Subcutaneous adipose tissue (tissue), 4 donors: ENCODE data around the gene RBMS1. TPM values are rescaled to one million over a fixed set of nuclear protein-coding genes. Genes with fewer than 3 reads are reported as not detected.

Experiments used
- total RNA-seq, 4 donors: library from RNA; depleted of rRNA; stranded (reverse); fragments of >200 nt; gene quantifications; one replicate each; pipeline ENCODE4 v1.1.0, GENCODE V29; 2016
- TF ChIP-seq, protein P1 (sequence below): fragments of 450-650 bp; IDR thresholded peaks from one replicate; pipeline ENCODE4 v1.5.1; 2016; ENCODE audit warnings: low read depth, mild to moderate bottlenecking, control low read depth, antibody characterized with exemption, moderate library complexity

Gene RBMS1
- total RNA-seq, 4 donors from 2014 or later = 80.1 to 164 (median 95.7) TPM

GRCh38 chr2:160502478-160502877 is 8.9 kb upstream of the RBMS1 start:
- TF ChIP-seq, protein P1, sequence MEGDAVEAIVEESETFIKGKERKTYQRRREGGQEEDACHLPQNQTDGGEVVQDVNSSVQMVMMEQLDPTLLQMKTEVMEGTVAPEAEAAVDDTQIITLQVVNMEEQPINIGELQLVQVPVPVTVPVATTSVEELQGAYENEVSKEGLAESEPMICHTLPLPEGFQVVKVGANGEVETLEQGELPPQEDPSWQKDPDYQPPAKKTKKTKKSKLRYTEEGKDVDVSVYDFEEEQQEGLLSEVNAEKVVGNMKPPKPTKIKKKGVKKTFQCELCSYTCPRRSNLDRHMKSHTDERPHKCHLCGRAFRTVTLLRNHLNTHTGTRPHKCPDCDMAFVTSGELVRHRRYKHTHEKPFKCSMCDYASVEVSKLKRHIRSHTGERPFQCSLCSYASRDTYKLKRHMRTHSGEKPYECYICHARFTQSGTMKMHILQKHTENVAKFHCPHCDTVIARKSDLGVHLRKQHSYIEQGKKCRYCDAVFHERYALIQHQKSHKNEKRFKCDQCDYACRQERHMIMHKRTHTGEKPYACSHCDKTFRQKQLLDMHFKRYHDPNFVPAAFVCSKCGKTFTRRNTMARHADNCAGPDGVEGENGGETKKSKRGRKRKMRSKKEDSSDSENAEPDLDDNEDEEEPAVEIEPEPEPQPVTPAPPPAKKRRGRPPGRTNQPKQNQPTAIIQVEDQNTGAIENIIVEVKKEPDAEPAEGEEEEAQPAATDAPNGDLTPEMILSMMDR = no peak

- TF ChIP-seq, protein P1 = no peak
Observed at GRCh38 chr2:160501370-160501769, 7.8 kb upstream of the RBMS1 start.

DNA sequence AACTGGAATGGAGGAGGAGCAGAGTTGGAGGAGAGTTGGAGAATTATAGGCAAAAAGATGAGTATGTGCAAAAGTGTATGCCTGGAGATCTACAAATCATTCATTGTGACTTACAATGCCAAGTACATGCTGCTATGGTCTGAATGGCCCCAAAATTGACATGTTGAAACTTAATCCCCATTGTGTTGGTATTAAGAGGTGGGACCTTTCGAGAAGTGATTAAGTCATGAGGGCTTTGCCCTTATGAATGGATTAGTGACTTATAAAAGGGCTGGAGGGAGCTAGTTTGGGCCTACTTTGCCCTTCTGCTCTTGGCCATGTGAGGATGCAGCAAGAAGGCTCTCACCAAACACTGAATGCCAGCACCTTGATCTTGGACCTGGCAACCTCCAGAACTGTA is 6.3 kb upstream of the RBMS1 start:
- TF ChIP-seq, protein P1 = no peak

DNA sequence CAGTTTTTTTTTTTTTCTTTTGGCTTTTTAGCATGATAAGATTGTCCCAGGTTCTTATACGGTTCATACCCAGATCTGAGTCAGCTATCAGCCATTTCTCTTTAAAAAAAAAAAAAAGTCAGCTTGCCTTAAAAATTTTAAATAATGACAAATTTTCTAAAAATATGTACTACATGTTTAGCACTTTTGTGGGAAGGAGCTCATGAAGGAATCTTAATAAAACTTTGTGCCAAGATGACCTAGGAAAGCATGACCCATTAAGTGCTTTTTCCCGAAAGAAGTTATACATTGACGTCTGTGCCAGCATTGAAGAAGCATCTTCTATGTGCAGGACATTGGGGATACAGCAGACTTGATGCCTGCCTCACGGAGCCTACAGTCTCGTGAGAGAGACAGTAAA is 4.5 kb upstream of the RBMS1 start:
- TF ChIP-seq, protein P1 = no peak

GRCh38 chr2:160494201-160494644 is 616 bp upstream of the RBMS1 start:
- TF ChIP-seq, protein P1 = no peak

GRCh38 chr2:160492401-160493226 is 993 bp downstream of the RBMS1 start:
- TF ChIP-seq, protein P1 = no peak

- TF ChIP-seq, protein P1 = no peak
Observed at GRCh38 chr2:160491911-160492371, 1.7 kb downstream of the RBMS1 start.
